Measurements from ENCODE around the gene KLHL1. TPM values are rescaled to one million over a fixed set of nuclear protein-coding genes. Genes with fewer than 3 reads are reported as not detected.

Gene KLHL1
- total and polyA plus RNA-seq, 9 of the 15 experiments (the other 6 are each of a cell fraction or from before 2014, with no cell fraction given): not detected

DNA sequence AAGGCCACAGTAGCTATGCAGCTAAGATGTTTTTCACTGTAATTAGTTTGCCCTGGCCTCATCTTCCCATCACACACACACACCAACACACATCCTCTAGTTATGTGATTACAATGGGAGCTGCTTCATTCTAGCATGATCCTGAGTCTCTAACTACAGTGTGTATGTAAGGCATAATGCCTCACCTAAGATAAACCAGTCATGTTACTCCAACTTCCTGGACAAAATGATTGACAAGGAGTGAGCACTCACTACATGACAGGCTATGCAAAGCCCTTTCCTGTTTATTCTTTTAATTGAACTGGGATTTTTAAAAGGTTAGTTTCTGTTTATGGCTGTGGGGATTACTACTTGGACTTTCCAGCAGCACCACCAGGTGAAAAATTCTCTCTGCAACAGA lies 401.4 kb downstream of the KLHL1 start:
- in situ Hi-C loops (cut with MboI) (no loop called here), intact Hi-C loops (cut with micrococcal nuclease) (no loop called here)
- H3K9me3 ChIP-seq (replicated peaks; ENCODE audit: control insufficient read depth, insufficient read depth, low read depth, low read length): no peaks in the 10 kb centered on the region
- no peaks in the 10 kb centered on the region for H3K79me2 ChIP-seq (ENCODE audit: control insufficient read depth, insufficient read depth, low read length)
- H3K9me1 ChIP-seq (ENCODE audit: control insufficient read depth, insufficient read depth, low read length): no peaks in the 10 kb centered on the region
- no peak overlapping the region for H3K27ac ChIP-seq (ENCODE audit: extremely low read depth, low read depth, low read length)
- FAIRE-seq (no peak), DNase-seq (ENCODE audit: extremely low read depth in 1 of 4, low spot score in 3 of 4) (no peak), ATAC-seq (0 out of 3 replicates have a peak, but pooled peaks have one; percentile 38)
- H3K4me2 ChIP-seq (ENCODE audit: insufficient read depth, low read length): no peak overlapping the region
- no peak overlapping the region for H3K9ac ChIP-seq (ENCODE audit: insufficient read depth in 1 of 2, low read depth in 2 of 2, low read length in 2 of 2)
- H2AFZ ChIP-seq (ENCODE audit: low read depth, low read length): no peak overlapping the region
- peak; percentile 43 for TF ChIP-seq PKNOX1 (IDR thresholded peaks at IDR 0.05)
- TF ChIP-seq THRAP3 (IDR thresholded peaks at IDR 0.05; ENCODE audit: borderline replicate concordance): no peak
- TF ChIP-seq POLR2A (conservative IDR thresholded peaks at IDR 0.05): no peak
- TF ChIP-seq ATF2 (CRISPR knock-in tag; IDR thresholded peaks at IDR 0.05): no peak
- TF ChIP-seq ETV5 (CRISPR knock-in tag; IDR thresholded peaks at IDR 0.05; ENCODE audit: low read depth): no peak
- H4K20me1 ChIP-seq (replicated peaks; ENCODE audit: control insufficient read depth, insufficient read depth, low read length): no peaks in the 10 kb centered on the region
- no TSS peak for BruUV-seq (replicated peaks)
- no peaks in the 10 kb centered on the region for H3K27me3 ChIP-seq (ENCODE audit: control insufficient read depth in 2 of 2, insufficient read depth in 2 of 2, low read length in 2 of 2)
- POLR2A ChIA-PET: no interaction called here
- no peaks in the 10 kb centered on the region for H3K4me1 ChIP-seq (replicated peaks in 1 of 2; ENCODE audit: control insufficient read depth in 2 of 2, insufficient read depth in 2 of 2, low read length in 2 of 2)
- H3K4me3 ChIP-seq: no peak overlapping the region
- CTCF ChIA-PET (ENCODE audit: low intra/inter-chr PET ratio): interaction anchor here (0.7 kb wide), 1 partner anchor 1089 kb away, joined by 3 read pairs; no protein-coding TSS in a partner anchor
- H3K36me3 ChIP-seq (ENCODE audit: control insufficient read depth, insufficient read depth, low read length): no peaks in the 10 kb centered on the region
